ENCODE data around the gene NACA2.

DNA sequence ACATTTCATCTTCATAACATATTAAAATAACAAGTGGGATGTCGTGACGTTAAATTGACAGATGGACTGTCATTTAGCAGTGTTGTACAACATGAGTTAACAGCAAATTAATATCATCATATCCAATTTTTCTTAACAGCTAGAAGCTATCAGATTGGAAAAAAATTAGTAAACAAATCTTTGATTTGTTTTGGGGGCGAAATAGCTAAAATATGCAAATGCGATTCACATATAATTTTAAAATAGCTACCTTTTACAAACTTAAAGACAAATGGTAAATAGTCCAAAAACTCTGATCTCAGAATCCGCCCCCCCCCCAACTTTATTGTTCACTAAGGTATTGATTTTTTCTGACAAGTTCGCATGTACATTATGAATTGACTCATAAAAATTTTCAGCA, 20.3 kb upstream of the NACA2 start:
- TF ChIP-seq, protein P1, sequence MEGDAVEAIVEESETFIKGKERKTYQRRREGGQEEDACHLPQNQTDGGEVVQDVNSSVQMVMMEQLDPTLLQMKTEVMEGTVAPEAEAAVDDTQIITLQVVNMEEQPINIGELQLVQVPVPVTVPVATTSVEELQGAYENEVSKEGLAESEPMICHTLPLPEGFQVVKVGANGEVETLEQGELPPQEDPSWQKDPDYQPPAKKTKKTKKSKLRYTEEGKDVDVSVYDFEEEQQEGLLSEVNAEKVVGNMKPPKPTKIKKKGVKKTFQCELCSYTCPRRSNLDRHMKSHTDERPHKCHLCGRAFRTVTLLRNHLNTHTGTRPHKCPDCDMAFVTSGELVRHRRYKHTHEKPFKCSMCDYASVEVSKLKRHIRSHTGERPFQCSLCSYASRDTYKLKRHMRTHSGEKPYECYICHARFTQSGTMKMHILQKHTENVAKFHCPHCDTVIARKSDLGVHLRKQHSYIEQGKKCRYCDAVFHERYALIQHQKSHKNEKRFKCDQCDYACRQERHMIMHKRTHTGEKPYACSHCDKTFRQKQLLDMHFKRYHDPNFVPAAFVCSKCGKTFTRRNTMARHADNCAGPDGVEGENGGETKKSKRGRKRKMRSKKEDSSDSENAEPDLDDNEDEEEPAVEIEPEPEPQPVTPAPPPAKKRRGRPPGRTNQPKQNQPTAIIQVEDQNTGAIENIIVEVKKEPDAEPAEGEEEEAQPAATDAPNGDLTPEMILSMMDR (IDR thresholded peaks at IDR 0.05; ENCODE audit: low read depth, low read length, poor library complexity, severe bottlenecking), result no peak
- no peak for TF ChIP-seq EZH2phosphoT487 (IDR thresholded peaks at IDR 0.05; ENCODE audit: borderline replicate concordance, low read length)
